Measurements from ENCODE around the gene RAET1L. TPM values are rescaled to one million over a fixed set of nuclear protein-coding genes. Genes with fewer than 3 reads are reported as not detected.
"Not testable (repeated sequence)": the region's sequence is repeated elsewhere in the genome, so short reads cannot be mapped to it uniquely, and the experiment has no call there.

Gene RAET1L
- total RNA-seq, 1 experiment from 2014 or later, result not detected

- no TSS peak for BruUV-seq (replicated peaks)
- in situ Hi-C loops (cut with HindIII; ENCODE audit: low pct_unique_long_range_greater_than_20kb, low sequenced_read_pairs) (no loop called here), intact Hi-C loops (cut with micrococcal nuclease; ENCODE audit: unreplicated experiment) (no loop called here)
- Histone ChIP-seq H3K27ac (ENCODE audit: low read length) (no peak overlapping the region), H3K27me3 (ENCODE audit: control insufficient read depth, insufficient read depth, low read length) (no peaks in the 10 kb centered on the region), H3K36me3 (ENCODE audit: control insufficient read depth, insufficient read depth, low read length) (no peaks in the 10 kb centered on the region), H3K9me3 (ENCODE audit: control insufficient read depth, insufficient read depth, low read depth, low read length) (no peaks in the 10 kb centered on the region), H3K4me1 (ENCODE audit: control insufficient read depth, insufficient read depth, low read length) (no peaks in the 10 kb centered on the region), H3K4me3 (ENCODE audit: low read depth in 2 of 2, low read length in 2 of 2) (no peak overlapping the region)
- no peak for DNase-seq (ENCODE audit: low read depth, low spot score)
- TF ChIP-seq POLR2AphosphoS5 (IDR thresholded peaks at IDR 0.05; ENCODE audit: low read depth, low read length) (no peak), SIN3A (IDR thresholded peaks at IDR 0.05; ENCODE audit: borderline replicate concordance, insufficient read depth, low read depth, low read length) (no peak)
- POLR2A ChIA-PET, result no interaction called here
- CTCF ChIA-PET, result no interaction called here
- no peak for ATAC-seq
Measured at GRCh38 chr6:149975400-149975799, 49.9 kb downstream of the RAET1L start.

- BruUV-seq (replicated peaks), result no TSS peak
- Histone ChIP-seq H3K4me3 (ENCODE audit: low read depth in 2 of 2, low read length in 2 of 2) (no peak overlapping the region), H3K27me3 (ENCODE audit: control insufficient read depth, insufficient read depth, low read length) (no peaks in the 10 kb centered on the region), H3K27ac (ENCODE audit: low read length) (no peak overlapping the region), H3K9me3 (ENCODE audit: control insufficient read depth, insufficient read depth, low read depth, low read length) (no peaks in the 10 kb centered on the region), H3K36me3 (ENCODE audit: control insufficient read depth, insufficient read depth, low read length) (no peaks in the 10 kb centered on the region), H3K4me1 (ENCODE audit: control insufficient read depth, insufficient read depth, low read length) (no peaks in the 10 kb centered on the region)
- ATAC-seq (no peak), DNase-seq (ENCODE audit: low read depth, low spot score) (no peak)
- ChIA-PET POLR2A (no interaction called here), CTCF (no interaction called here)
- TF ChIP-seq TCF7L2 (IDR thresholded peaks at IDR 0.05; ENCODE audit: low read depth, low read length) (no peak), SIN3A (IDR thresholded peaks at IDR 0.05; ENCODE audit: borderline replicate concordance, insufficient read depth, low read depth, low read length) (no peak), POLR2AphosphoS5 (IDR thresholded peaks at IDR 0.05; ENCODE audit: low read depth, low read length) (no peak), REST (IDR thresholded peaks at IDR 0.05; ENCODE audit: insufficient read depth in 1 of 2, low read depth in 2 of 2, low read length in 1 of 2) (no peak)
- in situ Hi-C loops (cut with HindIII; ENCODE audit: low pct_unique_long_range_greater_than_20kb, low sequenced_read_pairs) (no loop called here), intact Hi-C loops (cut with micrococcal nuclease; ENCODE audit: unreplicated experiment) (no loop called here)
Measured at GRCh38 chr6:149974825-149975224, 50.5 kb downstream of the RAET1L start.

GRCh38 chr6:149974394-149974793, 50.9 kb downstream of the RAET1L start:
- BruUV-seq (replicated peaks); in situ Hi-C loops (cut with HindIII; ENCODE audit: low pct_unique_long_range_greater_than_20kb, low sequenced_read_pairs): not testable (repeated sequence)
- CTCF ChIA-PET, result interaction anchor here (0.7 kb wide), 1 partner anchor 120 kb away, joined by 3 read pairs; no protein-coding TSS in a partner anchor

GRCh38 chr6:149969635-149970034, 55.7 kb downstream of the RAET1L start:
- ChIA-PET CTCF (no interaction called here), POLR2A (no interaction called here)
- no peak for TF ChIP-seq CTCF (IDR thresholded peaks at IDR 0.05)
- TF ChIP-seq REST (IDR thresholded peaks at IDR 0.05; ENCODE audit: insufficient read depth in 1 of 2, low read depth in 2 of 2, low read length in 1 of 2), result no peak
- no peak for TF ChIP-seq SIN3A (IDR thresholded peaks at IDR 0.05; ENCODE audit: borderline replicate concordance, insufficient read depth, low read depth, low read length)
- TF ChIP-seq TCF7L2 (IDR thresholded peaks at IDR 0.05; ENCODE audit: low read depth, low read length), result no peak
- no peak for TF ChIP-seq POLR2AphosphoS5 (IDR thresholded peaks at IDR 0.05; ENCODE audit: low read depth, low read length)
- no peak for DNase-seq (ENCODE audit: low read depth, low spot score)
- no peaks in the 10 kb centered on the region for H3K9me3 ChIP-seq (ENCODE audit: control insufficient read depth, insufficient read depth, low read depth, low read length)
- in situ Hi-C loops (cut with HindIII; ENCODE audit: low pct_unique_long_range_greater_than_20kb, low sequenced_read_pairs), result no loop called here
- ATAC-seq, result no peak
- H3K27ac ChIP-seq (ENCODE audit: low read length), result no peak overlapping the region
- no peaks in the 10 kb centered on the region for H3K27me3 ChIP-seq (ENCODE audit: control insufficient read depth, insufficient read depth, low read length)
- BruUV-seq (replicated peaks), result no TSS peak
- H3K36me3 ChIP-seq (ENCODE audit: control insufficient read depth, insufficient read depth, low read length), result no peaks in the 10 kb centered on the region
- no peaks in the 10 kb centered on the region for H3K4me1 ChIP-seq (ENCODE audit: control insufficient read depth, insufficient read depth, low read length)
- H3K4me3 ChIP-seq (ENCODE audit: low read depth in 2 of 2, low read length in 2 of 2), result no peak overlapping the region
- intact Hi-C loops (cut with micrococcal nuclease; ENCODE audit: unreplicated experiment), result no loop called here

More at GRCh38 chr6:149974394-149974793, 50.9 kb downstream of the RAET1L start:
- H3K4me1 ChIP-seq (ENCODE audit: control insufficient read depth, insufficient read depth, low read length); intact Hi-C loops (cut with micrococcal nuclease; ENCODE audit: unreplicated experiment); DNase-seq (ENCODE audit: low read depth, low spot score); POLR2A ChIA-PET; H3K9me3 ChIP-seq (ENCODE audit: control insufficient read depth, insufficient read depth, low read depth, low read length); H3K4me3 ChIP-seq (ENCODE audit: low read depth in 2 of 2, low read length in 2 of 2); H3K36me3 ChIP-seq (ENCODE audit: control insufficient read depth, insufficient read depth, low read length); ATAC-seq; H3K27ac ChIP-seq (ENCODE audit: low read length); H3K27me3 ChIP-seq (ENCODE audit: control insufficient read depth, insufficient read depth, low read length): not testable (repeated sequence)

Measured in Panc1 (cell line).